Measurements from ENCODE around the gene FCN1.

The FCN1 gene

DNA sequence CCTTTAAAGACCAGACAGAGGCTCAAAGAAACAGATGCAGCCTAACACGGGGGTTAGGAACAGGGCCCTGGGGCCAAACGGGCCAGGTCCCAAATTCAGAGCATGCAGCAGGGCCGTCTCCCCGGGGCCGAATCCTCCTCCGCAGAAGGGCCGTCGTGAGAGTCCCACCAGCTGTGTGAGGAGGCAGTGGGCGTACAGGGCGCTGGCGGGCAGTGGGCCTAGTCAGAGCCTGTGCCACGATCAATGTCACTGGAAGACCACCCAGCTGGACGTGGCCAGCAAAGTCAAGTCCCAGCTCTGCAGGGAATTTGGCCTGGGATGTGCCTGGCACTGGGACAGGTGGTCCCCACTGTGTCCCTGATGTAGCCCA lies 52.9 kb downstream of the FCN1 start:
- H3K4me1 ChIP-seq (ENCODE audit: low read length), result no peaks in the 10 kb centered on the region
- H4K20me1 ChIP-seq (ENCODE audit: insufficient read depth, low read length), result no peaks in the 10 kb centered on the region
- peaks cover 31% of the 10 kb centered on the region; the same call in 1 of the 2 replicates for H3K27me3 ChIP-seq (replicated peaks; ENCODE audit: insufficient read depth, low read length)
- TF ChIP-seq EZH2 (optimal IDR thresholded peaks at IDR 0.05; ENCODE audit: low read depth, low read length) (no peak), EZH2phosphoT487 (IDR thresholded peaks at IDR 0.05; ENCODE audit: low read length) (no peak)
- TF ChIP-seq, protein P1, sequence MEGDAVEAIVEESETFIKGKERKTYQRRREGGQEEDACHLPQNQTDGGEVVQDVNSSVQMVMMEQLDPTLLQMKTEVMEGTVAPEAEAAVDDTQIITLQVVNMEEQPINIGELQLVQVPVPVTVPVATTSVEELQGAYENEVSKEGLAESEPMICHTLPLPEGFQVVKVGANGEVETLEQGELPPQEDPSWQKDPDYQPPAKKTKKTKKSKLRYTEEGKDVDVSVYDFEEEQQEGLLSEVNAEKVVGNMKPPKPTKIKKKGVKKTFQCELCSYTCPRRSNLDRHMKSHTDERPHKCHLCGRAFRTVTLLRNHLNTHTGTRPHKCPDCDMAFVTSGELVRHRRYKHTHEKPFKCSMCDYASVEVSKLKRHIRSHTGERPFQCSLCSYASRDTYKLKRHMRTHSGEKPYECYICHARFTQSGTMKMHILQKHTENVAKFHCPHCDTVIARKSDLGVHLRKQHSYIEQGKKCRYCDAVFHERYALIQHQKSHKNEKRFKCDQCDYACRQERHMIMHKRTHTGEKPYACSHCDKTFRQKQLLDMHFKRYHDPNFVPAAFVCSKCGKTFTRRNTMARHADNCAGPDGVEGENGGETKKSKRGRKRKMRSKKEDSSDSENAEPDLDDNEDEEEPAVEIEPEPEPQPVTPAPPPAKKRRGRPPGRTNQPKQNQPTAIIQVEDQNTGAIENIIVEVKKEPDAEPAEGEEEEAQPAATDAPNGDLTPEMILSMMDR (IDR thresholded peaks at IDR 0.05; ENCODE audit: low read length), result no peak
- no peak overlapping the region for H3K4me3 ChIP-seq (ENCODE audit: low read length)
- no peaks in the 10 kb centered on the region for H3K79me2 ChIP-seq (ENCODE audit: low read length)
- no peaks in the 10 kb centered on the region for H3K9me2 ChIP-seq (replicated peaks; ENCODE audit: insufficient read depth, low read length)
- no peak overlapping the region for H2AFZ ChIP-seq (ENCODE audit: low read length)
- H3K9ac ChIP-seq (ENCODE audit: low read length), result no peak overlapping the region
- no peak overlapping the region for H3K27ac ChIP-seq (ENCODE audit: low read length)
- DNase-seq, result no peak
- no peaks in the 10 kb centered on the region for H3F3A ChIP-seq (ENCODE audit: insufficient read depth, low read length)
- H3K36me3 ChIP-seq (replicated peaks; ENCODE audit: insufficient read depth, low read length), result no peaks in the 10 kb centered on the region
- no peaks in the 10 kb centered on the region for H3K9me3 ChIP-seq (replicated peaks; ENCODE audit: insufficient read depth, low read length)
- no peak overlapping the region for H3K4me2 ChIP-seq (ENCODE audit: low read depth, low read length)

DNA sequence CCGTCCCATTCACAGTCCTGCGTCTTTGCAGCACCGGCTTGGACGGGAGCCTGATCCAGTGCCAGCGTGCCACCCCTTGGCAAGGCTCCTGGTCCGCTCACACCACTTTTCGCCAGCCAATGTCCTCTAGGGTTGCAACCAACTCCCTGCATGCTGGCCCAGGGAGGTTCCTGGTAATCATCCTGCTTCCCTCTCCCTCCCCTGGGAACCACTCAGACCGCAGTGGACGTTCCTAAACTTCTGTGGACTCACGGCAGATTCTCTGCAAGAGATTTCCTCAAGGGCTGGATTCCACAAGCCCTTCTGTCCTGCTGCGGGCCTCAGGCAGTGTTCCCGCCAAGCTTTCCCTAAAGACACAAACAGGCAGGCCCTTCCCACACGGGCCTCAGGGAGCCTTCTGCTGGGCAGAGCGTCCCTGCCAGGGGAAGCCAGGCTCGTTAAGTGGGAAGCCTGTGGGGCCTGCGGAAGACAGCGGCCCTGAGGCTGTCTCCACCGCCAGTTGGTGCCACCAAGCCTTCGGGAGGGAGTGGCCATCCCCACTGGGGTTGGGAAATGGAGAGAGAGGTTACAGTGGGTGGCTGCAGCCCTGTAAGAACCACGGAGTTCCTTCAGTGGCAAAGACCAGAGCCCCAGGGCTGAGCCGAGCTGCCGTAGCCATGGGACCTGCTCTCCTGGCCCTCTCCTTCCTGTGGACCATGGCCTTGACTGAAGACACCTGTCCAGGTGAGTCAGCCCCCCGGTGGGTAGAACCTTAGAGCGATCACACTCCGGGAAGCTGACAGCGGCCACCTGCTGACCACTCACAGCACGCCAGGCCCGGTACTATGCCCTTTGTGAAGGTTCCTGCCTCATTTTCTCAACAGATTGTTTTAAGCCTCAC lies 53.5 kb downstream of the FCN1 start:
- no peak overlapping the region for H3K9ac ChIP-seq (ENCODE audit: low read length)
- no peaks in the 10 kb centered on the region for H3K9me3 ChIP-seq (replicated peaks; ENCODE audit: insufficient read depth, low read length)
- no peaks in the 10 kb centered on the region for H3K9me2 ChIP-seq (replicated peaks; ENCODE audit: insufficient read depth, low read length)
- H3F3A ChIP-seq (ENCODE audit: insufficient read depth, low read length), result no peaks in the 10 kb centered on the region
- TF ChIP-seq EZH2 (optimal IDR thresholded peaks at IDR 0.05; ENCODE audit: low read depth, low read length) (no peak), EZH2phosphoT487 (IDR thresholded peaks at IDR 0.05; ENCODE audit: low read length) (no peak)
- TF ChIP-seq, protein P1 (IDR thresholded peaks at IDR 0.05; ENCODE audit: low read length), result no peak
- H3K4me1 ChIP-seq (ENCODE audit: low read length), result no peaks in the 10 kb centered on the region
- no peaks in the 10 kb centered on the region for H4K20me1 ChIP-seq (ENCODE audit: insufficient read depth, low read length)
- H3K4me2 ChIP-seq (ENCODE audit: low read depth, low read length), result no peak overlapping the region
- H3K36me3 ChIP-seq (replicated peaks; ENCODE audit: insufficient read depth, low read length), result no peaks in the 10 kb centered on the region
- no peak overlapping the region for H2AFZ ChIP-seq (ENCODE audit: low read length)
- no peak for DNase-seq
- peaks cover 27% of the 10 kb centered on the region; the same call in 1 of the 2 replicates for H3K27me3 ChIP-seq (replicated peaks; ENCODE audit: insufficient read depth, low read length)
- no peak overlapping the region for H3K4me3 ChIP-seq (ENCODE audit: low read length)
- H3K27ac ChIP-seq (ENCODE audit: low read length), result no peak overlapping the region
- no peaks in the 10 kb centered on the region for H3K79me2 ChIP-seq (ENCODE audit: low read length)

DNA sequence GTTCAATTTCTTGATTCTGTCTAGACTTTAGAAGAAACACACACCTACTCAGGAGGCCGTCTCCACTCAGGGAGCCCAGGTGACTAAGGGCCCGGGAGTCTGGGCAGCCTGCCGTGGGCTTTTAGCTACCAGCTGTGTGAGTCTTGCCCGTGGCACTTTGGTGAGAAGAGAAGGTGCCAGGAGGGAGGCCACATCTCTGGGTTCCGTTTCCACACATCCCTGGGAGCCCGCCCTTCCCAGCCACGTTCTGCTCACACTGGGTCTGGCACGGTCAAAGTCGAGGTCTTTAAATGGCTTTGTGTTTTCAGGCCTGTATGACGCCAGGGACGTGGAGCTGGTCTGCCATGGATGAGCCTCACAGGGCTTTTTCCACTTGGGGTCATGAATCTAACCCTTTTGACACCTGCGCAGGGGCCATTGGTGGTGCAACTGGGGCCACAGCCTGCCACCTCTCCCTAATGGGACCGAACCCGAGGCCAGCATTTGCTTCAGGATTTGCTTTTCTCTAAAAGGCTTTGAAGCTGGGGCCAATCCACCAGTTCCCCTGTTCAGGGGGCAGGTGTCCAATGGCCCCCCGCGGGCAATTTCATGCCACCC lies 54.3 kb downstream of the FCN1 start:
- H4K20me1 ChIP-seq (ENCODE audit: insufficient read depth, low read length), result no peaks in the 10 kb centered on the region
- peaks cover 28% of the 10 kb centered on the region; the same call in 1 of the 2 replicates for H3K27me3 ChIP-seq (replicated peaks; ENCODE audit: insufficient read depth, low read length)
- DNase-seq, result no peak

More for the DNA sequence above, 54.3 kb downstream of the FCN1 start:
- H3K4me3 ChIP-seq (ENCODE audit: low read length), result no peak overlapping the region
- no peak overlapping the region for H2AFZ ChIP-seq (ENCODE audit: low read length)
- no peaks in the 10 kb centered on the region for H3F3A ChIP-seq (ENCODE audit: insufficient read depth, low read length)
- TF ChIP-seq EZH2 (optimal IDR thresholded peaks at IDR 0.05; ENCODE audit: low read depth, low read length) (no peak), EZH2phosphoT487 (IDR thresholded peaks at IDR 0.05; ENCODE audit: low read length) (no peak)
- TF ChIP-seq, protein P1 (IDR thresholded peaks at IDR 0.05; ENCODE audit: low read length), result no peak
- no peaks in the 10 kb centered on the region for H3K79me2 ChIP-seq (ENCODE audit: low read length)
- H3K9me2 ChIP-seq (replicated peaks; ENCODE audit: insufficient read depth, low read length), result no peaks in the 10 kb centered on the region
- H3K27ac ChIP-seq (ENCODE audit: low read length), result no peak overlapping the region
- no peaks in the 10 kb centered on the region for H3K36me3 ChIP-seq (replicated peaks; ENCODE audit: insufficient read depth, low read length)
- no peaks in the 10 kb centered on the region for H3K9me3 ChIP-seq (replicated peaks; ENCODE audit: insufficient read depth, low read length)
- no peaks in the 10 kb centered on the region for H3K4me1 ChIP-seq (ENCODE audit: low read length)
- no peak overlapping the region for H3K4me2 ChIP-seq (ENCODE audit: low read depth, low read length)
- H3K9ac ChIP-seq (ENCODE audit: low read length), result no peak overlapping the region
